H1 (cell line): ENCODE results near the gene MYO5B. TPM values are rescaled to one million over a fixed set of nuclear protein-coding genes. Genes with fewer than 3 reads are reported as not detected.

Source experiments
- CBX8 ChIP-seq: fragments of 300-800, 300-1000 bp; sonication (generic); IDR thresholded peaks from 2 replicates; pipeline ENCODE4 v1.7.1; 2016; ENCODE audit warnings: low read depth, low read length, borderline replicate concordance
- EZH2 ChIP-seq: fragments of 200-600 bp; sonication (generic); IDR thresholded peaks from 2 replicates; pipeline ENCODE4 v1.7.1; 2012; ENCODE audit warnings: low read depth, mild to moderate bottlenecking, moderate library complexity, low read length, inconsistent platforms; ENCODE audit not compliant: severe bottlenecking
- NANOG ChIP-seq: IDR thresholded peaks from 2 replicates; pipeline ENCODE4 v1.6.1; 2011; ENCODE audit warnings: low read length, low read depth, mild to moderate bottlenecking, inconsistent platforms; ENCODE audit not compliant: insufficient read depth, poor library complexity, severe bottlenecking
- POLR2A ChIP-seq, 2 experiments: IDR thresholded peaks; 1 replicate in 1 of 2; 2 replicates in 1 of 2; pipeline ENCODE4 v1.6.1; 2011; ENCODE audit warnings: low read depth in 2 of 2, low read length in 2 of 2, mild to moderate bottlenecking in 2 of 2; ENCODE audit errors: control extremely low read depth in 1 of 2
- POU5F1 ChIP-seq: IDR thresholded peaks from 2 replicates; pipeline ENCODE4 v1.6.1; 2011; ENCODE audit warnings: low read depth, mild to moderate bottlenecking, low read length, moderate library complexity
- RNF2 ChIP-seq: fragments of 200-900, 300-1000 bp; sonication (generic); IDR thresholded peaks from 2 replicates; pipeline ENCODE4 v1.7.1; 2016; ENCODE audit warnings: borderline replicate concordance, low read depth, mild to moderate bottlenecking, antibody characterized with exemption, low read length; ENCODE audit not compliant: poor library complexity, severe bottlenecking; ENCODE audit errors: missing control alignments
- SIX5 ChIP-seq: IDR thresholded peaks from 2 replicates; pipeline ENCODE4 v1.6.1; 2011; ENCODE audit warnings: mild to moderate bottlenecking, low read depth, low read length
- SRF ChIP-seq: IDR thresholded peaks from 2 replicates; pipeline ENCODE4 v1.6.1; 2011; ENCODE audit warnings: mild to moderate bottlenecking, low read depth, low read length, moderate library complexity
- polyA plus RNA-seq, 7 experiments: library from polyadenylated mRNA; depleted of rRNA in 3 of 7; stranded (reverse) in 5 of 7; unstranded in 2 of 7; fragments of >200 nt in 5 of 7; fragments of 200-250 nt in 2 of 7; gene quantifications; 1 replicate in 5 of 7; 2 replicates in 1 of 7; 4 replicates in 1 of 7; pipeline versions ENCODE4 v1.2.1 to v1.2.3, GENCODE V29; 2011 to 2013; ENCODE audit warnings: missing spikeins in 2 of 7, mixed read lengths in 2 of 7
- total RNA-seq: library from RNA; stranded (reverse); fragmentation: NEBNext Ultra II Directional; extraction: Animal tissue kit (Norgen Biotek cat#: 25700); gene quantifications from 2 replicates; pipeline ENCODE4 v1.2.1, GENCODE V29; 2021
- TF ChIP-seq, protein P1 (sequence below): fragments of 300-600 bp; sonication (generic); IDR thresholded peaks from 2 replicates; pipeline ENCODE4 v1.7.1; 2012; ENCODE audit warnings: low read length, moderate library complexity, mild to moderate bottlenecking, inconsistent platforms; ENCODE audit not compliant: insufficient replicate concordance

MYO5B gene
- total and polyA plus RNA-seq, 2 of the 8 experiments (the other 6 are each of a cell fraction or from before 2014, with no cell fraction given): 6.4 to 7.7 TPM

GRCh38 chr18:49880661-49881060 is 314.3 kb downstream of the MYO5B start (continued):
- TF ChIP-seq, protein P1, sequence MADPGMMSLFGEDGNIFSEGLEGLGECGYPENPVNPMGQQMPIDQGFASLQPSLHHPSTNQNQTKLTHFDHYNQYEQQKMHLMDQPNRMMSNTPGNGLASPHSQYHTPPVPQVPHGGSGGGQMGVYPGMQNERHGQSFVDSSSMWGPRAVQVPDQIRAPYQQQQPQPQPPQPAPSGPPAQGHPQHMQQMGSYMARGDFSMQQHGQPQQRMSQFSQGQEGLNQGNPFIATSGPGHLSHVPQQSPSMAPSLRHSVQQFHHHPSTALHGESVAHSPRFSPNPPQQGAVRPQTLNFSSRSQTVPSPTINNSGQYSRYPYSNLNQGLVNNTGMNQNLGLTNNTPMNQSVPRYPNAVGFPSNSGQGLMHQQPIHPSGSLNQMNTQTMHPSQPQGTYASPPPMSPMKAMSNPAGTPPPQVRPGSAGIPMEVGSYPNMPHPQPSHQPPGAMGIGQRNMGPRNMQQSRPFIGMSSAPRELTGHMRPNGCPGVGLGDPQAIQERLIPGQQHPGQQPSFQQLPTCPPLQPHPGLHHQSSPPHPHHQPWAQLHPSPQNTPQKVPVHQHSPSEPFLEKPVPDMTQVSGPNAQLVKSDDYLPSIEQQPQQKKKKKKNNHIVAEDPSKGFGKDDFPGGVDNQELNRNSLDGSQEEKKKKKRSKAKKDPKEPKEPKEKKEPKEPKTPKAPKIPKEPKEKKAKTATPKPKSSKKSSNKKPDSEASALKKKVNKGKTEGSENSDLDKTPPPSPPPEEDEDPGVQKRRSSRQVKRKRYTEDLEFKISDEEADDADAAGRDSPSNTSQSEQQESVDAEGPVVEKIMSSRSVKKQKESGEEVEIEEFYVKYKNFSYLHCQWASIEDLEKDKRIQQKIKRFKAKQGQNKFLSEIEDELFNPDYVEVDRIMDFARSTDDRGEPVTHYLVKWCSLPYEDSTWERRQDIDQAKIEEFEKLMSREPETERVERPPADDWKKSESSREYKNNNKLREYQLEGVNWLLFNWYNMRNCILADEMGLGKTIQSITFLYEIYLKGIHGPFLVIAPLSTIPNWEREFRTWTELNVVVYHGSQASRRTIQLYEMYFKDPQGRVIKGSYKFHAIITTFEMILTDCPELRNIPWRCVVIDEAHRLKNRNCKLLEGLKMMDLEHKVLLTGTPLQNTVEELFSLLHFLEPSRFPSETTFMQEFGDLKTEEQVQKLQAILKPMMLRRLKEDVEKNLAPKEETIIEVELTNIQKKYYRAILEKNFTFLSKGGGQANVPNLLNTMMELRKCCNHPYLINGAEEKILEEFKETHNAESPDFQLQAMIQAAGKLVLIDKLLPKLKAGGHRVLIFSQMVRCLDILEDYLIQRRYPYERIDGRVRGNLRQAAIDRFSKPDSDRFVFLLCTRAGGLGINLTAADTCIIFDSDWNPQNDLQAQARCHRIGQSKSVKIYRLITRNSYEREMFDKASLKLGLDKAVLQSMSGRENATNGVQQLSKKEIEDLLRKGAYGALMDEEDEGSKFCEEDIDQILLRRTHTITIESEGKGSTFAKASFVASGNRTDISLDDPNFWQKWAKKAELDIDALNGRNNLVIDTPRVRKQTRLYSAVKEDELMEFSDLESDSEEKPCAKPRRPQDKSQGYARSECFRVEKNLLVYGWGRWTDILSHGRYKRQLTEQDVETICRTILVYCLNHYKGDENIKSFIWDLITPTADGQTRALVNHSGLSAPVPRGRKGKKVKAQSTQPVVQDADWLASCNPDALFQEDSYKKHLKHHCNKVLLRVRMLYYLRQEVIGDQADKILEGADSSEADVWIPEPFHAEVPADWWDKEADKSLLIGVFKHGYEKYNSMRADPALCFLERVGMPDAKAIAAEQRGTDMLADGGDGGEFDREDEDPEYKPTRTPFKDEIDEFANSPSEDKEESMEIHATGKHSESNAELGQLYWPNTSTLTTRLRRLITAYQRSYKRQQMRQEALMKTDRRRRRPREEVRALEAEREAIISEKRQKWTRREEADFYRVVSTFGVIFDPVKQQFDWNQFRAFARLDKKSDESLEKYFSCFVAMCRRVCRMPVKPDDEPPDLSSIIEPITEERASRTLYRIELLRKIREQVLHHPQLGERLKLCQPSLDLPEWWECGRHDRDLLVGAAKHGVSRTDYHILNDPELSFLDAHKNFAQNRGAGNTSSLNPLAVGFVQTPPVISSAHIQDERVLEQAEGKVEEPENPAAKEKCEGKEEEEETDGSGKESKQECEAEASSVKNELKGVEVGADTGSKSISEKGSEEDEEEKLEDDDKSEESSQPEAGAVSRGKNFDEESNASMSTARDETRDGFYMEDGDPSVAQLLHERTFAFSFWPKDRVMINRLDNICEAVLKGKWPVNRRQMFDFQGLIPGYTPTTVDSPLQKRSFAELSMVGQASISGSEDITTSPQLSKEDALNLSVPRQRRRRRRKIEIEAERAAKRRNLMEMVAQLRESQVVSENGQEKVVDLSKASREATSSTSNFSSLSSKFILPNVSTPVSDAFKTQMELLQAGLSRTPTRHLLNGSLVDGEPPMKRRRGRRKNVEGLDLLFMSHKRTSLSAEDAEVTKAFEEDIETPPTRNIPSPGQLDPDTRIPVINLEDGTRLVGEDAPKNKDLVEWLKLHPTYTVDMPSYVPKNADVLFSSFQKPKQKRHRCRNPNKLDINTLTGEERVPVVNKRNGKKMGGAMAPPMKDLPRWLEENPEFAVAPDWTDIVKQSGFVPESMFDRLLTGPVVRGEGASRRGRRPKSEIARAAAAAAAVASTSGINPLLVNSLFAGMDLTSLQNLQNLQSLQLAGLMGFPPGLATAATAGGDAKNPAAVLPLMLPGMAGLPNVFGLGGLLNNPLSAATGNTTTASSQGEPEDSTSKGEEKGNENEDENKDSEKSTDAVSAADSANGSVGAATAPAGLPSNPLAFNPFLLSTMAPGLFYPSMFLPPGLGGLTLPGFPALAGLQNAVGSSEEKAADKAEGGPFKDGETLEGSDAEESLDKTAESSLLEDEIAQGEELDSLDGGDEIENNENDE: no peak
- no peak for TF ChIP-seq POU5F1
- TF ChIP-seq SRF: no peak
- no peak for TF ChIP-seq RNF2
- TF ChIP-seq POLR2A (IDR thresholded peaks at IDR 0.05; ENCODE audit: control extremely low read depth in 1 of 2, low read depth in 2 of 2, low read length in 2 of 2): no peak
- TF ChIP-seq NANOG: no peak
- no peak for TF ChIP-seq SIX5
- TF ChIP-seq CBX8: no peak
- TF ChIP-seq EZH2: no peak
- TF ChIP-seq, all 59 proteins: peak for 0
